Muscle of back (tissue), 11 donors: ENCODE results near the gene NUBP2. TPM values are rescaled to one million over a fixed set of nuclear protein-coding genes. Genes with fewer than 3 reads are reported as not detected.

Experiments
- DNase-seq, 3 donors: peaks; one replicate each; pipeline versions ENCODE4 v3.0.0 to v3.0.0-alpha.2; 2013
- polyA plus RNA-seq, 10 donors: library from polyadenylated mRNA; unstranded; fragments of 120-200 nt; gene quantifications; one replicate each; pipeline ENCODE4 v1.2.1, GENCODE V29; 2013; ENCODE audit not compliant: insufficient read length in 10 of 10

The NUBP2 gene
- polyA plus RNA-seq, 10 donors, result 28.6 to 49.6 (median 35.7) TPM

DNA sequence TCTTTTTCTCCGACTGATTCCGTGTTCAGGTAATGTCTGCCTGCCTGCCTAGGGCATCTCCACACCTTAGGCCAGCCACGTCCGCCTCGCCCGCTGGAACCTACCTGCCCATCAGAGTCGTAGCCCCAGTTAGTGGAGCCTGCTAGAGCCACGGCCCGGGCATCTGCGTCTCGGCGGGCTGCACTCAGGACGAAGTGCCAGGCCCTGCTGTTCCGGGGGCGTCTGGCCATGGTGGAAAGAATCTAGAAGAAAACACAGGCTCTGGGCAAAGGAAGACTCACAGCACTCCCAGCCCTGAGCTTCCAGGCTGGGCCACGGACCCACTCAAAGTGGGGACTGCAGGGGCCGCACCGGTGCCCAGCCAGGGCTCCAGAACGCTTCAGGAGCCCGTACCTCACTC, 1.5 kb upstream of the NUBP2 start:
- no peak for DNase-seq

DNA sequence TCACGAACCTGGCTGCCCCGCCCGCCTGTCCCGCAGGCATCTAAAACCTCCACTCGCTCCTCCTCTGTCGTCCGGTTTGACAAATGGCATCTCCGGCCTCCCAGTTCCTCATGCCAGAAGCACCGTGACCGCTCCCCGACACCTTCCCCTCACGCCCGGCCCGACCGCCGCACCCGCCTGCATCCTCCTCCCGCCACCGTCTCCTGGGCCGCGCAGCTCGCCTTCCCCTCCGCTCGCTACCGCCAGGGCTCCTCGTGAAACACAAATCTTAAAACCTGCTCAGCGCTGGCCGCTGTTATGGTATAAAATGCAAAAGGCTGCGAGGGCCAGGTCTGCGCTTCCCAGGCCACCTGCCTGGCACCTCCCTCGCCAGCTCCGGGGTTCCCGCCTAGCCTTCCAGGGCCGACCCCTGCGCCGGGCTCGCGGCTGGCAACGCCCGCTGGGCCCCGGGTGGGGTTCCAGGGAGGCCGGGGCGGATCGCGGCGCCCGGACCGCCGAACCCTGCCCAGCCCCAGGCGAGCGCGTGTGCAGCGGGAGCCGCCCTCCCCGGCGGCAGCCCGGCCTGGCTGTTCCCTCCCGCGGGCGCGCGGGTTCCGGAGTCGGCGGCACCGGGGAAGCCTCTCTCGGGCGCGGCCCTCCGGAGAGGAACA, 877 bp upstream of the NUBP2 start:
- peak in 1 of 3 donors; percentile 52 for DNase-seq

DNA sequence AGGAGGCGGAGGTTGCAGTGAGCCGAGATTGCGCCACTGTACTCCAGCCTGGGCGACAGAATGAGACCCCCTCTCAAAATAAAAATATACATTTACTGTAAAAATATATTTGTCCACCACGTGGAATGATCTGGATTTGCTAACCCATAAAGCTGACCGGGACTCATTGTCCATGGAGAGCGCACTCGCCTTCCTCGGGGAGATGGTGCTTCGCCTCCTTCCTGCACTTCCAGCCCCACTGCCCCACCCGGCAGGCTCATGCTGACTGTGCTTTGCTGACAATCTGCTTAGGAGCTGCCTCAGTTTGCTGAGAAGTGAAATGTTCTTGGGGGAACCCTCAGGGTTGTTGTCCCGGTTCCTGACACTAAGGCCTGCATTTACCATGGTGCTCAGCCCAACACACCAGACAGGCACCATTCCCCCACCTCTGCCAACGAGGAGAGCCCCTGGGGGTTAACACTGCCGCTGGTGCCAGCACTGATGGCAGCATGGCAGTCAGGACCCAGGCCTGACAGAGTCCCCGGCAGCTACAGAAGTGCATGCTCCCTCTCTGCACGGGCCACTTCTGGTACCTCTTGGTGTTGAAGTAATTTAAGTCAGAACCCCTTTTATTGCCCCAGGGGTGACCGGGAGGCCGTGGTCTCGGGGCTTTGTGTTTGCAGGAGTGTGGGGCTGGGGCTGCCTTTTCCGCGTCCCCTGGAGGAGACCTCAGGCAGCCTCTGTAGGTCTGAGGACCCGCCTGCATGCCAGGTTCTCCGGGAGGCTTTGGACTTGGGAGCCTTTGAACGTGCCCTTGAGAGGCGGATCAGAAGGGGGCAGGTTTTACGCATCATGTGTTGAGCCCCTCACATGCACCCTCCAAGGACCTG, 2.5 kb downstream of the NUBP2 start:
- peak in 1 of 3 donors; percentile 0 for DNase-seq

DNA sequence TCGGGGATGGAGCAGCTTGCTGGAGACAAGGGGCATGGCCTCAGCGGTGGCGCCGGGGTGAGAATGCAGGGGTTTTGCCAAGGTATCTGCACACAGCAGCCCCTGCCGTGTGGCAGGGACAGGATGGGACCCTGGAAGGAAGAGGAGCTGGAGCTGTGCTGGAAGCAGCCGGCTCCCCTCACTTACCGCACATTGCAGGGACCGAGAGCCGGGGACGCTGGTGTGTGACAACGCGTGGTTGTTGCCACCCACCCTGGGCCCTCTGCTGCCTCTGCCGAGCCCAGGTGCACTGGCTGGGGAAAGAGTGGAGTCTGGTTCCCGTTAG, 3.0 kb downstream of the NUBP2 start:
- DNase-seq, result no peak

GRCh38 chr16:1786242-1787055, 3.7 kb downstream of the NUBP2 start:
- peak in 1 of 3 donors; percentile 0 for DNase-seq

- DNase-seq, result no peak
These were observed 4.2 kb downstream of the NUBP2 start for GRCh38 chr16:1787056-1787321.

GRCh38 chr16:1787322-1788094, 4.7 kb downstream of the NUBP2 start:
- peak in 1 of 3 donors; percentile 2 for DNase-seq

- DNase-seq, result no peak
These were observed 5.4 kb downstream of the NUBP2 start for GRCh38 chr16:1788095-1788707.

GRCh38 chr16:1788708-1789100, 5.9 kb downstream of the NUBP2 start:
- peak in 1 of 3 donors; percentile 27 for DNase-seq

DNA sequence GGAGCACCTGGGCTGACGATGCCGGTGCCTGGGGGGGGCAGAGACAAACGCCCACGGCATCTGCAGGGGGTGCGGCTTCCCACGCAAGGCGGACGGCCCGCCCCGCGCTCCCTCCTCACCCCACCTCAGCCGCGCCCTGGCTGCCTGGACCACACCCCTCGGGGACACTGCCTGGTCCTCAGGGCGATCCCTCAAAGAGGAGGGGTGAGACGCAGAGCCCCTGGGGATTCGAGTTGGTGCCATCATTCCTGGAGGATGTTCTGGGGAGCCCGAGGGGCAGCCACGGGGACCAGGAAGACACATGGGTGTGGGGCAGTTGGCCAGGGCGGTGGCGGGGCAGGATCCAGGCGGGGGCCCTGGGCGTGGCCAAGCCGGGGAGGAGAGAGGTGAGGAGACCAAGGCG, 6.9 kb downstream of the NUBP2 start:
- DNase-seq, result no peak

DNA sequence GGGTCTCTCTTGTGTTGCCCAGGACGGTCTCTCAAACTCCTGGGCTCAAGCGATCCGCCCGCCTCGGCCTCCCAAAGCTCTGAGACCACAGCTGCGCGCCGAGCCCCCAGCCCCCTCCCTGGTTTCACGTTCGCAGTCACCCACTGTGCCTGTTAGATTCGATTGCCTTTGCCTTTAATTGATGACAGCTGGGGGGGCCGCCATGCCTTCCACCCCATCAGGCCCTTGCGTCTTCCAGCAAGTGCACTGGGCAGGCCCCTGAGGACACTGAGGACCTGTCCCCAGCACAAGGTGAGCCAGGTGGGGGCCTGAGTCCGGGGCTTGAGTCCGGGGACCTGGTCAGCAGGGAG, 7.5 kb downstream of the NUBP2 start:
- DNase-seq, result no peak

- no peak for DNase-seq
These were observed 8.0 kb downstream of the NUBP2 start for GRCh38 chr16:1790611-1791255.

DNA sequence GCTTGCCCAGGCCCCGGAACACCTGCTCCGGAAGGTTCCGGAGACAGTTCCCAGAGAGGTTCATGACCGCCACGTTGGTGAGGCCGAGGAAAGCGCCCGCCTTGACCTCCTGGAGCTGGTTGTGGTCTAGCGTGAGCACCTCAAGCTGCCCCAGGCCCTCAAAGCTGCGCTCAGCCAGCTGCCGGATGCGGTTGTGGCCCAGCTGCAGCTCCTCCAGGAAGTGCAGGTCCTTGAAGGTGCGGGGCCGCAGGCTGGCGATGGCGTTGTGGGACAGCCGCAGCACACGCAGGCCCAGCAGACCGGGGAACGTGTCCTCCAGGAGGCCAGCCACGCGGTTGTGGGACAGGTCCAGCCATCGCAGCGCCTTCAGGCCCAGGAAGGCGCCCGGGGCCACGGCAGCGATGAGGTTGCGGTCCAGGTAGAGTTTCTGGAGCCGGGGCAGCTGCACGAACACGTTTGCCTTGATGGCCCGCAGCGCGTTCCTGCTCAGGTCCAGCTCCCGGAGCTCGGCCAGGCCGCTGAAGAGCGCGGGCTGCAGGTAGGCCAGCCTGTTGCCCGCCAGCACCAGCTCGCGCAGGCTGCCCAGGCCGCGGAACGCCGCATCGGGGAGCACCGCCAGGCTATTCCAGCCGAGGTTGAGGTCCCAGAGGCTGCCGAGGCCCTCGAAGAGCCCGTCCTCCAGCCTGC, 8.6 kb downstream of the NUBP2 start:
- DNase-seq, result no peak

DNA sequence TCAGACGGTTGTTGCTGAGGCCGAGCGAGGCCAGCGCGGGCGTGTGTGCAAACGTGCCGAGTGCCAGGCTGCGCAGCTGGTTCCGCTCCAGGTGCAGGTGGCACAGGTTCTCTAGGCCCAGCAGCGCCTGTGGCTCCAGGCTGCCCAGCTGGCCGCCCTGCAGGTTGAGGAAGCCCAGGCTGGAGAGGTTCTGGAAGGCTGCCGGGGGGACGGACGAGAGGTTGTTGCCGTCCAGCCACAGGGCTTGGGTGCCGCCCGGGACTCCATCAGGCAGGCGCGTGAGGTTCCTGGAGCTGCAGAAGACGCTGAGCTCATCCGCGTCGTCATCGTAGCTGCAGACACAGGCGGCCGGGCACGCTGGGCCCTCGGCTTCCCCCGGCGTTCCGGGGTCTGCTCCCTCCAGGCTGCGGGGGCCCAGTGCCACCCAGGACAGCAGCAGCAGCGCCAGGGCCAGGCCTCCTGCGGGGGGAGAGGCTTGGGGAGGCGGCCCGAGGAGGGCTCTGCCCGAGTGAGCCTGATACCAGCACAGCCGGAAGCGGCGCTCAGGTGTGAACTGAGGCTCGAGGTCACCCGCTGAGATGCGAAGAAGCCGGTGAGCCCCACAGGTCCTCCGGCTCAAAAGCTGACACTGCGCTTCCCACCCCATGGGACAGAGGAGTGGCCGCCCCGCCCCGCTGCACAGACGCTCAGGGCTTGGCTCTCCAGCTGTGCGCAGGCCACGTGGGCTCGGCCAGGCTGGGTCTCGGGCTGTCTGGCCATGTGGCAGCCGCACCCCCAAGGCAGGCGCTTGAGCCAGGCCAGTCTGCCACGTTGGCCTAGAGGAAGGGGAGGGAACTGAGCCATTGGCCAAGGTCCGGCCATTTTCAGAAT, 9.4 kb downstream of the NUBP2 start:
- DNase-seq, result peak in 1 of 3 donors; percentile 2

GRCh38 chr16:1792836-1793577, 10.2 kb downstream of the NUBP2 start:
- peak in 1 of 3 donors; percentile 1 for DNase-seq

DNA sequence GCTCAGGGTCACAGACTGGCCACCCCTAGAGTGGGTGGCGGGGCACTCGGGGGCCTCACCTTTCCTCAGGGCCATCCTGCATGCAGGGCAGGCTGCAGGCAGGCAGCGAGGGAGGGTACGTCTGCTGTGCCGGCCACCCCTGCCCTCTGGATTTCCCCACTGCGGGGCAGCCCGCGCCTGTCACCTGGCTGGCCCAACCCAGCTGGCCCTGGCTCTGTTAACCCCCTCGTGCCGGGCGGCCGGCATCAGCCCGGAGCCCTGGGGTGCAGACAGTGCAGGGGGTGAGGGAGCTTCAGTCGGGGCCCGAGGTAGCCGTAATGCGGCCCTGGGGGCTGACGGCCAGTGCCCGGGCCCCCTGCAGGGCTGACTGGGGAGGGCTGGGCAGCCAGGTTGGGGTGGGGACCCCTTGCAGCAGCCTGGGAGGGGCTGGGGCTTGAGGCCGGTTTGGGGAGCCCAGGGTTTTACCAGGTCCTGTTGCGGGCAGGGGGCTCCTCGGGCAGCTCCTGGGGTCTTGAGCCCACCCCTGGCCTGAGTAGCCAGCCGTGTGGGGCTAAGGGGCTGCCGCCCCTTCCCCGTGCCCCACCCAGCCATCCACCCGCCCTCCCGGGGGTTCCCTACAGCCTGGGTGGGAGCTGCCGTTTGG, 10.9 kb downstream of the NUBP2 start, which contains the start of gene IGFALS:
IGFALS (minus strand) TSS at position 128 of the 643 bp plus-strand sequence; CDS start at position 75, 53 bp downstream.
- peak in 1 of 3 donors; percentile 1 for DNase-seq

- DNase-seq, result peak in 1 of 3 donors; percentile 1
These were observed 11.6 kb downstream of the NUBP2 start for GRCh38 chr16:1794221-1794871.
